GM19238 (cell line): ENCODE data around the gene TMEM182.

Experiments used
- DNase-seq: peaks from one replicate; pipeline ENCODE4 v3.0.0; 2011; ENCODE audit warnings: low spot score; ENCODE audit not compliant: insufficient read length

TMEM182 gene

DNA sequence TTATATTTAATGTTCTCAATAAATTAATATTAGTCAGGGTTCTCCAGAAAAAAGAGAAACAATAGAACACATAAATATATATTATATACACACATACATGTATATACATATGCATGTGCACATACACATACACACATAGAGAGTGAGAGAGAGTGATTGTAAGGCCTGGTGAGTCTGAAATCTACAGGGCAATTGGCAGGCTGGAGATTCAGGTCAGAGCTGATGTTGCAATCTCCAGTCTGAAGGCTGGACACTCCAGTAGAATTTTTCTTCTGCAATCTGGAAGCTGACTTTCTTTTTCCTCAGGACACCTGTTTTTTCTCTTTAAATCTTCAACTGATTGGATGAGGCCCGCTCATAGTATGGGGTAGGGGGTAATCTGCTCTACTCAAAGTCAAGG lies 3.2 kb downstream of the TMEM182 start:
- no peak for DNase-seq

DNA sequence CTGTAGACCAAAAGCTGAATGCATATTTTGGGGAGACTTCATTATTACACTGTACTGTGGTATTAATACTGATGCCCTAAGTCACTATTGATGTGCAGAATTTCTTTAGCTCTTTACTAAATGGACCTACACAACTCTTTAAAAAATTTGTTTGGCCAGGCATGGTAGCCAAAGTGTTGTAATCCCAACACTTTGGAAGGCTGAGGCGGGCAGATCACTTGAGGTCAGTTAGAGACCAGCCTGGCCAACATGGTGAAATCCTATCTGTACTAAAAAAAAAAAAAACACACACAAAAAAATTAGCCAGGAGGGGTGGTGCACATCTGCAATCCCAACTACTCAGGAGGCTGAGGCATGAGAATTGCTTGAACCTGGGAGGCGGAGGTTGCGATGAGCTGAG lies 6.4 kb downstream of the TMEM182 start:
- no peak for DNase-seq

DNA sequence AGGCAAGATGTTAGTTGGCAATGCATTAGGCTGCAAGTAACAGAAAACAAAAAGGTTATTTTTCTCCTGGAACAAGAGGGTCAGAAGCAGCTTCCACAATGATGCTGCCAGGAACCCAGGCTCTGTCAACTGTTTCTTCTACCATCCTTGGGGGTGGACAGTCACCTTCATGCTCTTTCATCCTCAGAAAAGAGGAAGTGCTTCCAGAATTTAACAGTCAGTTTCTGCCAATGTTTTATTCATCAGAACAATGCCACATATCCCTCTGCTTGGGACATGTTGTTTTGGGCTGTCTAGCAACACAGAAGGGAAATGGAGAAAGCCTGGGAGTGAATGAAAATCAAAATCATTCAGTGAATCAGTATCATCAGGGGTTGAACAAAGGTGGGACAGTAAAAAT lies 7.1 kb downstream of the TMEM182 start:
- DNase-seq = no peak

DNA sequence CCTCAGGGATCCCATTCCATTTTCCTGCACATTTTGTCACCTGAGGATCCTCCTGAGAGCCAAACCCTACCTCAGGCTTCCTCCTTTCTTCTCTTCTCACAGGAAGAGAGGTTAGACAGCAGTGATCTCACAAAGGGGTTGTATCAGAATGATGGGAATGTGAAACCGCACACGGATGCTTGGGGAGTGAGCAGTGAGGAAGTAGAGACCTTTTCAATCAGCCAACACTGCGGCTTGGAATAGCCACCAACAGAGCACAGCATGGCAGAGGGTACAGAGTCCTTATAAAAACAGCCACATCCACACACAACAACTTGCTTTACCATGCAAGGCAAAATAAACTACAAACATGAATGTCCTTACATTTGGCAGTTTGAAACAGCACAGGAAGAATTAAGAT lies 8.7 kb downstream of the TMEM182 start:
- DNase-seq = no peak

DNA sequence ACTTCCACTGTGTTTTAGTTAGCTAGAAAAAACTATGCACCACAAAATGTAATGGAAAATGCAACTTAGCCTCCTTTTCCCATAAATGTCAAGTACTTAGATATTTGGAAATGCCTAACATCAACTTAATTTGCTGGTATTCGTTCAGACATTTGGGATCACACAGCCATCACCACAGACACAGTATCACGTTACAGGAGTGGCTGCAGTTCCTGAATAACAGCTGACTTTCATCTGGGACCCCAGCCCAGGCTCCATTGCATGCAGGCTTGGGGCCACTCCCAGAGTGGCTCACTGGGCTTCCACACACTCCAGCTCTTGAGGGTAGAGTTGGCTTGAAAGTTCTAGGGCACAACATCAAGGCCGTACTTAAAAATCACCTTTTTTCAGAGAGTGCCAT lies 9.3 kb downstream of the TMEM182 start:
- DNase-seq = no peak

DNA sequence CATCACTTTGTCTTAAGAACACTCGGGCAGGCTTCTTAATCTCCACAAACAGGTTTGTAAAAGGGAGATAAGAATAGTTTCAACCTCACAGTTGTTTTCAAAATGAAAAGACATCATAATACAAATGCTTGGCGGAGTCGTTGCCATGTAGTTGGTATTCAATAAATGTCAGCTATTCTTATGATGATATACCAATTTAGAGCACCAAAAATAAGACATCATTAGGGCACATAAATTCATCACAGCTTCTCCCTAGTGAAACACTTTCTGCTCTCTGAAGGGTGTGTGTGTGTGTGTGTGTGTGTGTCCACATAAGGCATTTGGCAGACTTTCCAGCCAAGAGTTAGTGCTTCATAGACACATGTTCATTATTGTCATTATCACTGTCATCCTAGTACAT lies 10.8 kb downstream of the TMEM182 start:
- DNase-seq = no peak

DNA sequence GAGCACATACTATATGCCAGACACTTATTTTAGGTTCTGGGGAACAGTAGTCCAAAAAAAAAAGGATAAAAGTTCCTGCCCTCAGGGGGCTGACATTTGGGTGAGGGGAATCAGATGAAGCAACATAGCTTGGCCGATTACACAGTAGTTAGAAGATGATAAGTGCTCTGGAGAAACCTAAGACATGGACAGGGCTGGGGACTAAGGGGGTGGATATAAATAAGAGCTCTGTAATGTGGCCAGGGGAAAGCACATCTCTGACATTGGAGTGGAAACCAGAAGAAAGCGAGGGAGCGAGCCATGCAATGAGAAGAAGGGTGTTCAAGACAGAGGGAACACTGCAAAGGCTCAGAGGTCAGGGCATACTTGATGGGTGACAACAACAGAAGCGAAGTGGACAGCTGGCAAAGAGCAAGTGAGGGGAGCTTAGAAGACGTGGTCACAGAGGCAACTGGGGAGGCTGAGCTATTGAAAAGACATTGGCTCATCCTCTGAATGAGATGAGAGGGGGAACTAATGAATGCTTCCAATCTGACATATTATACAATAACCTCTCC lies 11.4 kb downstream of the TMEM182 start:
- no peak for DNase-seq

DNA sequence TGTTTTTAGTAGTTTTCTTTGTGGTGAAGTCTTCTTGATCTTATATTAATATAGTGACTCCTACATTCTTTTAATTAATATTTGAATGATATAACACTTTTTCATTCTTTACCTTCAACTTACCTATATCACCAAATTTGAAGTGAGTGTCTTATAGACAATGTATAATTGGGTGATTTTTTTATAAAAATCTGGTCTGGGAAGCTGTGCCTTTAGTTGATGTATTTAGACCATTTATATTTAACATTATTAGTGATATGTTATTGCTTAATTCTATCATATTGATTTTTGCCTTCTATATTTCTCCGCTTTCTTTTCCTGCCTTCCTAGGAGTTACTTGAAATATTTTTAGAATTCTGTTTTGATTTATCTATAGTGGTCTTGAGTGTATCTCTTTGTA lies 16.4 kb downstream of the TMEM182 start:
- no peak for DNase-seq

DNA sequence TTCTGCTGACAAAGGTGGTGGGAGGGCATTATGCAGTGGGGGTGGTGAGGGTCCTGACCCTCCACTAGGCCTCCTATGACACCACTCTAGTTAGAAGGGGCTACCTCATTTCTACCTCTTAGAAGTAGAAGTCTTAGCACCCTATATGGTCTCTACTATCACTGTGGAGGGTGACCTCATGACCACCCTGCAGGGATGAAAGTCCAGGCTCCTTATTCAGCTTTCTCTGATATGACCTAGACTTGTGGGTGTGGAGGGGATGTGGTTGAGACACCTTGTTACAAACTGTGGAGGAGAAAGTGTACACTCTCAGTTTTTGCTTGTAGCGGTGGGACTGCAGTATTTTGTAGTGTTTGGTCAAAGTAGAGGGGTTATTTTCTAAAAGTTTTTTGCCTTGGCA lies 18.6 kb downstream of the TMEM182 start:
- no peak for DNase-seq

DNA sequence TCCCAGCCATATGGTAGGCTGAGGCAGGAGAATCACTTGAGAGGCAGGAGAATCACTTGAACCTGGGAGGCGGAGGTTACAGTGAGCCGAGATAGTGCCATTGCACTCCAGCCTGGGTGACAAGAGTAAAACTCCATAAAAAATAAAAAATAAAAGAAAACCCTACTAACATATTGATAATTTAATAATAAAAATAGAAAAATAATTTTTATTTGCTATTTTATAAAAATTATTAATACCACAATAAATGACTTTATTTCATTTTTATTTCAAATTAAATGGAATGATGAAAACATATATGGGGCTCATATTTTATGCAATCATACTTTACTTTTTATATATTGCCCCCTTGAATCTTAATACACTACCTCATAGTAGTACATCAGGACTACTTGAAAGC lies 20.4 kb downstream of the TMEM182 start:
- no peak for DNase-seq

DNA sequence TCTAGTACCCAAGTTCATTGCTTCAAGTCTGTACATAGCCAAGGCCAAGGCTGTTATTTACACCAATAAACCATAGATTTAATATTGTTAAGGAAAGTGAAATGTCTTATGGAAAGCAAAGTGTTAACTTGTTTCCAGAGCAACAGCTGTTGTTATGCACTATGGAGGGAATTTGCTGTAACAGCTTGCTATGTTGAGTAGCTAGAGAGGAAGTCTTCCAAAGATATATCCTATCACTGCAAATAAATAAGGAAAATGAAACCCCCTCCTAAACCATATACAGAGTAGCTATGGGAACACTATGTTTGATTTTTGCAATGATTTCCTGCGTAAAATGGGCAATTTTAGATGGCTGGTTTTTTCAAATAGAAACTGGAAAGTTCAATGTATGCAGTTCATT lies 21.1 kb downstream of the TMEM182 start:
- no peak for DNase-seq

DNA sequence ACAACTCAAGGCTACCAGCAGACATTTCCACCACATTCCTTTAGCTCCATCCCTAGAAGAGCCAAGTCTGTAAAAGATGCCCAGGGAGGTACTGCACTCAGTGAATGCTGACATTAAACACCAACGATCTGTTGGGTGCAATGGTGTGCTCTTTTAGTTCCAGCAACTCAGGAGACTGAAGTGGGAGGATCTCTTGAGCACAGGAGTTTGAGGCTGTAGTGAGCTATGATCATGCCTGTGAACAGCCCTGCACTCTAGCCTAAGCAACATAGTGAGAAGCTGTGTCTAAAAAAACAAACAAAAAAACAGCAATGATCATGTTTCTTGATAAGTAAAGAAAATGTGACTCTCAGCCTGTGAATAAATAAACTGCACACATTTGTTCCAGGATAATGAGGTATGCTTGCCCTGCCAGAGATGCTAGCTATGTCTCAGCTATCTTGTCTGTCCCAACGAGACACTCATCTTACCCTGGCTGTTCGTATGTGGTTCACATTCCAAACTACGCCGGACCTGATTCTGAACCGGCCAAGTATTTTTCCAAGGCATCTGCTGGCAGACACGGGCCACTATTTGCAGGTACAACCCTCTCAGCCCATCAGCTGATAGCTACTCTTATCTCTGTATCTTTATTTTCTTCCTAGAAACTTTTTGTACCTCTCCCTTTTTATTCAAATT lies 21.8 kb downstream of the TMEM182 start:
- no peak for DNase-seq

DNA sequence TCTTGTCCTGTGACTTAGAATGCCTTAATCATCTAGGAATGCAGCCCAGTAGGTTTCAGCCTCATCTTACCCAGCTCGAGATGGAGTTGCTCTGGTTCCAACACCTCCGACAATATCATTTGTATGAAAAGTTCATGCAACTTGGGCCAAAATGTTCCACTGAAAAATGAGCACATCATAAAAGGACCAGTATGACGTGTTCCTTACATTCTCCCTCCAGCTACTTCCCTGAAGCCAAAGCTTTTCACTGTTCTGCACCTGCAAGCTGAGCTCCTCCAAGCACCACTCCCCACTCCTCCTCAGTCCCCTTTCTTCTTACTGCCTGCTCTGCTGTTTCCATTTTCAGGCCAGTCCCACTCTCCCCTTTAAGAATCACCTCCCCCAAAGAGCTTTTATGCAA lies 23.1 kb downstream of the TMEM182 start:
- DNase-seq = no peak

DNA sequence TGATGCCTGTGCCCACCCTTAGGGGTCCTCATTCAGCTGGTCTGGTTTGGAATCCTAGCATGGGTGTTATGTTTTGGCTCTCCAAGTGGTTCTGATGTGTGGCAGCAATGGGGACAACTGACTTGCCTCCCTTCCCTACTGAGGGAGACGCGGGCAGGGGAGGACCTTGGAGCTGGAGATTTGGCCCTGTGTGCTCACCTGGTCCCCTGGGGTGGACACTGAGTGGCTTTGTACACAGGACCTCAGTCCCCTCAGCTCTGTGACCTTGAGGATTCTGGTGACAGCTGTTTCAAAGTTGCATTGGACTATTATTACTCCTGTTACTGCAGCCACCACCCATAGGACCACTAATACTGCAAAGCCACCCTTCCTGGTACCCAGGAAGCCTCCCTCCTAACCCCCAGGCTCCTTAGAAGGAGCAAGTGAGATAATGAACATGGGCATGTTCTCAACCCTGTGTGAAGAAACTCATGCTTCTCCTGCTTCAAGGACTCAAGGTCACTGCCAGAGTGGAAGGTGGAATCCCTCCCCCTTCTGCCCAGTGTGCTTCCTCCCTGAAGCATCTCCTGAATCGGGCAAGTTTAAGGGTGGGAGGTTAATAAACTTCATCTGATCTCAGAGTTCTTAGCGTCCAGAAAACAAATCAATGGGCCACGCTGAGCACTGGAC lies 26.5 kb downstream of the TMEM182 start:
- DNase-seq = no peak

DNA sequence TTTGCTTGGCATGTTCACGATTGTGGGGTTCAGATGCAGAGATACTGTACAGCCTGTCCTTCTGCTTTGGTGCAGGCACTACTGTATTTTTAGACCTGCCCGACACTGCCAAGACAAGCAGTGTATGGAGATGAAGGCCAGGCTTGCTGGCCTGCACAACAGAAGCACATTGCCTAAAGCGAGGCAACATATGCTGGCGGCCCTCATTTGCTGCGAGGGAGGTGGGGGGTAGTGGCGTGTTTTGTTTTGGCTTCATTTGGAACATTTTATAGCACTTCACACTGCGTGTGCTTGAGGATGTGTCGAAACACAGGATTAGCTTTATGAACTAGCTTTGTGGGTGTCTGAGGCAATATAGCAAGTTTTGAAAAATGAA lies 27.0 kb downstream of the TMEM182 start:
- DNase-seq = no peak

DNA sequence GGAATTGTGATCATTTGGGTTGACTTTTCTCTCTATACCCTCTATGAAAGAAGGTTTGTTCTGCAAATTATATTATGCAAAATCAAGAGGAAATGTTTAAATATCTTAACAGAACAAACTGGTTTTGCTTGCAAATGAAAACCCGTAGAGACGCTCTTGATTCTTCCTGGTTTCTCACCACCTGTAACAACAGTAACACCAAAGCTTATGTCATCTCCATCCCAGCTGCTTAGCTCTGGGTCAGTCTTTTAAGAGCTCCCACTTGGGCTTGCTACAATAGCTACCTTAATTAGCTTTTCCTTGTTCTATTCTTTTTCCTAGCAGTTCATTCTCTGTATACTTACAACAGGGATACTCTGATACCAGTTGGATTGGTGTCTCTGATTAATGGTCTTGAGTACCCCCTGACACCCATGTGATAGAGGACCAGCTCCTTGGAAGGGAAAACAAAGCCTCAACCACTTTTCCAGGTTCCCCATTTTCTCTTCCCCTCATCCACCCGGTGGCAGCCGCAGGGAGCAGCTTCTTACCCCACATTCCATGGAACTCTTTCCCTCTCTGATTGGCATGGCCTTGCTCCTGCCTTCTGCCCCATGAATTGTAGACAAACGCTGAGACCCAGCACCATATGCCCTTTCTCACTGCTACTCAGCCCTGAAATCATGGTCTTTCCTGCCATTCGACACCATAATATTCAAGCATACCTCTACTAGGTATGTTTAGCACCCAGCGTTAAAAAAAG lies 27.7 kb downstream of the TMEM182 start:
- no peak for DNase-seq

DNA sequence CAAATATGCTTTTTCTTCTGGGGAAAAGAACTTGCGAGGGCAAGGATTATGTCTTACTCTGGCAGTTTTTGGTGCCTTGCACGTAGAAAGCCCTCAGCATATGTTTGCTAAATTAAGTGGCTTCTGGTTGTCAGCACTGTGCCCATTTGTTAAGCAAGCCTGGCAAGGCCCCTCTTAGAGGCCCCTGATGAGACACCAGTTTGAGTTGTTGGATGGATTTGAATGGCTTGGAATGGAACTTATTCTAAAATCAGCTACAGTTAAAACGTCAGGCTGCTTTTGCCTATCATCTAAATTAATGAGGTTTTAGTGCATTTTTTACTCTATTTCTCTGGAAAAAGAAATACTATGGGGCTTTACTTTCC lies 28.2 kb downstream of the TMEM182 start:
- no peak for DNase-seq

DNA sequence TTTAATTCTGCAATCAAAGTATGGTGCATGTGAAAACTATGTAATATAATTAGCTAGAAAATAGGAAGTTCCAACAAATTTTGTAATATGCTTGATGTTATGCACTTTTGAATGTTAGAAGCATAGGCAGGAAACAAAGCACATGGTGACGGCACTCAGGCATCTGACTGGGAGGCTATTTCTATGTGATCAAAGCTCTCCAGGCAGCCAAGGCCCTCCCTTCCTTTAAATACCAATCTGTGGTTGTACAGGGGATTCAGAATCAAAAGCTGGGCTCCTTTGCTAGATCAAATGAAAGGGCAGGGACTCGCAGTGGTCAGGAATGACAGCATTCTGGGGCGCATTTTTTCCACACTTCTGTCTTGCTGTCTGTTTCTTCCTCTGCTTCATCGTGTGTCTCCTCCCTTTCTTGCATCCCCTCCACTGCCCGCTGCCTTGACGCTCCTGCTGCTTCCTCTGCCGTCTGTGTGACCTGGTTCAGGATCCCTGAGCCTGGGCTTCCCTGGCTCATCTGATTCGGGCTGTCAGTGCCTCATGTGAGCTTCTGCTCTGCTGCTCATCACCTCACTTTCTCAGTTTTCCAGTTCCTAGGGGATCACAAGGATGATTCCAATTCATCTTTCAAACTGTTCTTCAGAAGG lies 30.9 kb downstream of the TMEM182 start:
- DNase-seq = no peak

DNA sequence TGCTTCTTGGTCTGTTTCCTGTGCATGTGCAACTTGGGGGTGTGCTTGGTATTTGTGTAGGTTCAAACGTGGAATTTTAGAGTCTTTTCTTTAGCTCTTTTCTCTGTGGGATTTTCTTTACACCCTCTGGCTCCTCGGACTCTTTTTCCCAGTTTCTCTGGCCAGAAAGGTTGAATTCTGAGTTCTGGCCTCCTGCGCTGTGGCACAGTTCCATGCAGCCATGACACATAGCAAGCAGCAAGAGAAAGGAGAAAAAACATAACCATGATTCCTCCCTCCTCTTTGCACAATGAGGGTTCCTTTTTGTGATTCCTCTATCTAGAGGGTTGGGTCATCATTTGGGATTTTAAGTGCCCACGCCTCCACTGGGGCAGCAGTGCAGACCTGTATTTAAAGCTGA lies 33.8 kb downstream of the TMEM182 start:
- DNase-seq = no peak

DNA sequence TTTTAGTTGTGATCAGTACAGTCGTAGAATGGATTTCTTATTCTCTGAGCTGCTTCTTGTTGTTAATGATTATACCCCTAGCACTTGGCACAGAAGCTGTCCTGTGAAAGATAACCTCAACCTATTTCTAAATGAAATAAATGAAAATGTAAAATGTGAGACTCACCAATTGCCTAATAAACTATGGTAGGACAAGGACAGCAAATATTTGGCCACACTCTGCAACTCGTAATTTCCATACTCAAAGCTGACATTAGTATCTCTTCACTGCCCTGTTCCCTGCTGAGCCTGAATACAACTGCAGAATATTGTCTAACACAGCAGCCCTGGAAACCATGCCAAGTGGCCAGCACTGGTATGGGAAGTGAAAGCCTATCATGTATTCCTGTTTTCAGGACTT lies 34.5 kb downstream of the TMEM182 start:
- no peak for DNase-seq

DNA sequence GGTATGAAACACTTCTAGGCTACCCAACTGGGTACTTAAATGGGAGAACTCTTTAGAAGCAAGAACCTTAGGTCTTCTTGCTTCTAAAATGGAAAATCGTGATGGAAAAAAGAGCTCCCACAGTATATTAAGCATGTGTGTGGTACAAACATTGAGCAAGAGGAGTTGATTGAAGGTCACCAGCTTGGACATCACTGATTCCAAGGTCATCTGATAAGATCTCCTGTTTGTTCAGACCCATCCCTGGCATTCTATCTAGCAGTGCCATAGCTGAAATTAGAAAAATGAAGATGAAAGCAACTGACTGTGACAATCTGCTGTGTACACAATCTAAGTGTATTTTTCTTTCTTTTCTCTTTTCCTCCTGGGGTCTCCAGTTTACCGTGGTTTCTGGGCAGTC lies 35.7 kb downstream of the TMEM182 start:
- no peak for DNase-seq

DNA sequence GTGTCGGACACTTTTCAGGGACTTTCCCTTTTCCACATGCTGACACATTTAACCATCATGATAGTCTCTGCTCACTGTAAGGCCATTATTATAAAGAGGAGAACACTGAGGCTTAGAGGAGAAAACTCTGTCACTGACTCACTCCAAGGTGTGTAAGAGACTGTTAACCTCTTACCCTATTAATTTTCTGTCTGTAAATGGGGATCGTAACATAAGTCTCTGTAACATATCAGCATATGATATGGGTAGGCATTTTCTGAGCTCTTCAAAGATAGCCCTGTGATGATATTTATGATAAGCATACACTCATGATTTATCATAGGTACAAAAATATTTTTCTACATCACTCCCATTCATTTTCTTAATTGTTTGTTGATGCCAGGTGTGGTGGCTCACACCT lies 36.4 kb downstream of the TMEM182 start:
- no peak for DNase-seq
